ENCODE results near the gene POLR1D. TPM values are rescaled to one million over a fixed set of nuclear protein-coding genes. Genes with fewer than 3 reads are reported as not detected.

POLR1D gene
- total RNA-seq, 2 donors from 2014 or later: 56.0 to 178 TPM

GRCh38 chr13:27665761-27666160, 44.1 kb downstream of the POLR1D start:
- H3K4me3 ChIP-seq: no peak overlapping the region
- H3K27me3 ChIP-seq: no peaks in the 10 kb centered on the region
- DNase-seq: no peak
- H3K27ac ChIP-seq: no peak overlapping the region
- peaks cover 14% of the 10 kb centered on the region for H3K4me1 ChIP-seq
- 94 to 100% methylated on average over 19 of the region's 19 CpGs for WGBS, 2 donors
- no peak for ATAC-seq
- intact Hi-C loops (cut with DNase I): no loop called here
- no peaks in the 10 kb centered on the region for H3K9me3 ChIP-seq
- TF ChIP-seq CTCF (IDR thresholded peaks at IDR 0.05) (no peak), POLR2A (IDR thresholded peaks at IDR 0.05) (no peak)
- peaks cover 0 to 2% of the 10 kb centered on the region in 2 donors for H3K36me3 ChIP-seq (replicated peaks in 1 of 2; ENCODE audit: insufficient read depth in 1 of 2, low read depth in 2 of 2)

GRCh38 chr13:27666951-27667350, 45.3 kb downstream of the POLR1D start:
- Histone ChIP-seq H3K27me3 (no peaks in the 10 kb centered on the region), H3K4me3 (no peak overlapping the region), H3K4me1 (peaks cover 2% of the 10 kb centered on the region), H3K9me3 (no peaks in the 10 kb centered on the region), H3K36me3 (replicated peaks in 1 of 2; ENCODE audit: insufficient read depth in 1 of 2, low read depth in 2 of 2) (peaks cover 0 to 2% of the 10 kb centered on the region in 2 donors), H3K27ac (no peak overlapping the region)
- TF ChIP-seq POLR2A (IDR thresholded peaks at IDR 0.05) (no peak), CTCF (IDR thresholded peaks at IDR 0.05) (no peak)
- DNase-seq (no peak), ATAC-seq (no peak)
- 92 to 98% methylated on average over 3 of the region's 3 CpGs for WGBS, 2 donors
- intact Hi-C loops (cut with DNase I): no loop called here

GRCh38 chr13:27667946-27668345, 46.3 kb downstream of the POLR1D start:
- Histone ChIP-seq H3K27me3 (no peaks in the 10 kb centered on the region), H3K9me3 (no peaks in the 10 kb centered on the region), H3K27ac (no peak overlapping the region), H3K4me1 (no peaks in the 10 kb centered on the region), H3K36me3 (replicated peaks in 1 of 2; ENCODE audit: insufficient read depth in 1 of 2, low read depth in 2 of 2) (peaks cover 0 to 2% of the 10 kb centered on the region in 2 donors), H3K4me3 (no peak overlapping the region)
- no peak for ATAC-seq
- WGBS, 2 donors: 51 to 55% methylated on average over 2 of the region's 2 CpGs
- TF ChIP-seq CTCF (IDR thresholded peaks at IDR 0.05) (no peak), POLR2A (IDR thresholded peaks at IDR 0.05) (no peak)
- intact Hi-C loops (cut with DNase I): no loop called here
- DNase-seq: no peak

- ATAC-seq: no peak
- Histone ChIP-seq H3K4me3 (no peak overlapping the region), H3K36me3 (replicated peaks in 1 of 2; ENCODE audit: insufficient read depth in 1 of 2, low read depth in 2 of 2) (peaks cover 0 to 1% of the 10 kb centered on the region in 2 donors), H3K27me3 (no peaks in the 10 kb centered on the region), H3K27ac (no peak overlapping the region), H3K4me1 (no peaks in the 10 kb centered on the region), H3K9me3 (no peaks in the 10 kb centered on the region)
- intact Hi-C loops (cut with DNase I): no loop called here
- WGBS, 2 donors: 45 to 81% methylated on average over 1 of the region's 1 CpG
- no peak for DNase-seq
- no peak for TF ChIP-seq CTCF (IDR thresholded peaks at IDR 0.05)
- no peak for TF ChIP-seq POLR2A (IDR thresholded peaks at IDR 0.05)
These were observed 49.2 kb downstream of the POLR1D start for GRCh38 chr13:27670861-27671260.

- WGBS, 2 donors: 80 to 100% methylated on average over 1 of the region's 1 CpG
- no peaks in the 10 kb centered on the region for H3K9me3 ChIP-seq
- H3K27ac ChIP-seq: no peak overlapping the region
- TF ChIP-seq CTCF (IDR thresholded peaks at IDR 0.05) (no peak), POLR2A (IDR thresholded peaks at IDR 0.05) (no peak)
- no peaks in the 10 kb centered on the region for H3K27me3 ChIP-seq
- H3K4me3 ChIP-seq: no peak overlapping the region
- no peaks in the 10 kb centered on the region for H3K4me1 ChIP-seq
- ATAC-seq (no peak), DNase-seq (no peak)
- intact Hi-C loops (cut with DNase I): no loop called here
- H3K36me3 ChIP-seq (replicated peaks in 1 of 2; ENCODE audit: insufficient read depth in 1 of 2, low read depth in 2 of 2): no peaks in the 10 kb centered on the region
These were observed 50.3 kb downstream of the POLR1D start for GRCh38 chr13:27672025-27672424.
